Activated CD4-positive, alpha-beta memory T cell treated with anti-CD3 and anti-CD28 coated beads, Interleukin-2, amount 10 ng/mL, durations not matched to agents 7 days and 5 days (primary cell): Measurements from ENCODE around the gene SCOC. TPM values are rescaled to one million over a fixed set of nuclear protein-coding genes. Genes with fewer than 3 reads are reported as not detected.
A peak's percentile ranks its signal among the peaks of the same experiment; 100 is the strongest.

ENCODE experiments used
- CTCF ChIA-PET: fragments of 350-600 bp; sonication (Branson Sonifier 250); formaldehyde crosslinking; loops from one replicate; lab custom pipeline; 2021; ENCODE audit warnings: antibody characterized with exemption, inconsistent platforms; lab: Charles Lee
- POLR2A ChIA-PET: fragments of 350-600 bp; sonication (Branson Sonifier 250); formaldehyde crosslinking; loops from one replicate; lab custom pipeline; 2021; ENCODE audit warnings: antibody characterized with exemption; lab: Charles Lee
- DNase-seq: peaks from one replicate; pipeline ENCODE4 v3.0.0-alpha.2; 2020
- H3K27ac Mint-ChIP-seq: one replicate; pipeline ENCODE4 v1.8.0; 2021; ENCODE audit warnings: mild to moderate bottlenecking, mixed read lengths
- H3K27me3 Mint-ChIP-seq: one replicate; pipeline ENCODE4 v1.8.0; 2021; ENCODE audit warnings: mixed read lengths
- H3K36me3 Mint-ChIP-seq: one replicate; pipeline ENCODE4 v1.8.0; 2021; ENCODE audit warnings: low read depth, mixed read lengths
- H3K4me1 Mint-ChIP-seq: one replicate; pipeline ENCODE4 v1.8.0; 2021; ENCODE audit warnings: mixed read lengths
- H3K4me3 Mint-ChIP-seq: one replicate; pipeline ENCODE4 v1.8.0; 2021; ENCODE audit warnings: mild to moderate bottlenecking, mixed read lengths
- H3K9me3 Mint-ChIP-seq: one replicate; pipeline ENCODE4 v1.8.0; 2021; ENCODE audit warnings: mixed read lengths
- total RNA-seq, 2 experiments: library from RNA; stranded (reverse); gene quantifications; one replicate each; pipeline ENCODE4 v1.2.3, GENCODE V29; 2021

The SCOC gene
- total RNA-seq, 2 experiments from 2014 or later = 24.5 to 25.0 TPM

- H3K9me3 Mint-ChIP-seq = no peaks in the 10 kb centered on the region
- no peak overlapping the region for H3K27ac Mint-ChIP-seq
- POLR2A ChIA-PET = no interaction called here
- no peaks in the 10 kb centered on the region for H3K4me1 Mint-ChIP-seq
- DNase-seq = no peak
- H3K4me3 Mint-ChIP-seq = no peak overlapping the region
- H3K36me3 Mint-ChIP-seq = no peaks in the 10 kb centered on the region
- peaks cover 30% of the 10 kb centered on the region for H3K27me3 Mint-ChIP-seq
- CTCF ChIA-PET = interaction anchor here (0.9 kb wide), 1 partner anchor 14 kb away, joined by 3 read pairs; no protein-coding TSS in a partner anchor
Measured at GRCh38 chr4:140344621-140345020, 28.8 kb upstream of the SCOC start.

GRCh38 chr4:140346136-140346535 is 27.3 kb upstream of the SCOC start:
- H3K27me3 Mint-ChIP-seq = peaks cover 35% of the 10 kb centered on the region
- CTCF ChIA-PET = no interaction called here
- H3K36me3 Mint-ChIP-seq = no peaks in the 10 kb centered on the region
- H3K27ac Mint-ChIP-seq = no peak overlapping the region
- no peak overlapping the region for H3K4me3 Mint-ChIP-seq
- POLR2A ChIA-PET = no interaction called here
- DNase-seq = no peak
- H3K9me3 Mint-ChIP-seq = no peaks in the 10 kb centered on the region
- H3K4me1 Mint-ChIP-seq = no peaks in the 10 kb centered on the region

- Mint-ChIP-seq H3K27ac (no peak overlapping the region), H3K36me3 (no peaks in the 10 kb centered on the region), H3K4me3 (no peak overlapping the region), H3K4me1 (peaks cover 4% of the 10 kb centered on the region), H3K9me3 (no peaks in the 10 kb centered on the region), H3K27me3 (peaks cover 19% of the 10 kb centered on the region)
- no peak for DNase-seq
- POLR2A ChIA-PET = no interaction called here
- CTCF ChIA-PET = interaction anchor here (2.2 kb wide), 1 partner anchor 10 kb away, joined by 12 read pairs; no protein-coding TSS in a partner anchor
Measured at GRCh38 chr4:140349816-140350215, 23.6 kb upstream of the SCOC start.

- Mint-ChIP-seq H3K9me3 (no peaks in the 10 kb centered on the region), H3K4me3 (no peak overlapping the region), H3K27ac (no peak overlapping the region), H3K36me3 (no peaks in the 10 kb centered on the region), H3K4me1 (peaks cover 4% of the 10 kb centered on the region), H3K27me3 (peaks cover 18% of the 10 kb centered on the region)
- CTCF ChIA-PET = interaction anchor here (0.7 to 2.2 kb wide), 2 partner anchors 9 to 439 kb away, joined by 3 to 12 read pairs; no protein-coding TSS in a partner anchor
- DNase-seq = no peak
- POLR2A ChIA-PET = no interaction called here
Measured at GRCh38 chr4:140351093-140352075, 22.1 kb upstream of the SCOC start.

- Mint-ChIP-seq H3K27ac (no peak overlapping the region), H3K4me1 (peaks cover 4% of the 10 kb centered on the region), H3K27me3 (peaks cover 23% of the 10 kb centered on the region), H3K4me3 (no peak overlapping the region), H3K36me3 (no peaks in the 10 kb centered on the region), H3K9me3 (no peaks in the 10 kb centered on the region)
- POLR2A ChIA-PET = no interaction called here
- no peak for DNase-seq
- CTCF ChIA-PET = no interaction called here
Measured at GRCh38 chr4:140353786-140354185, 19.7 kb upstream of the SCOC start.

GRCh38 chr4:140355288-140355687 is 18.2 kb upstream of the SCOC start:
- H3K4me1 Mint-ChIP-seq = peaks cover 4% of the 10 kb centered on the region
- no peak for DNase-seq
- H3K27me3 Mint-ChIP-seq = peaks cover 15% of the 10 kb centered on the region
- H3K27ac Mint-ChIP-seq = no peak overlapping the region
- POLR2A ChIA-PET = no interaction called here
- H3K4me3 Mint-ChIP-seq = no peak overlapping the region
- CTCF ChIA-PET = no interaction called here
- H3K36me3 Mint-ChIP-seq = no peaks in the 10 kb centered on the region
- no peaks in the 10 kb centered on the region for H3K9me3 Mint-ChIP-seq

- CTCF ChIA-PET = interaction anchor here (2.8 to 7.1 kb wide), 2 partner anchors 17 to 26 kb away, joined by 19 to 74 read pairs; partner anchors contain the start of gene SCOC
- POLR2A ChIA-PET = no interaction called here
- no peak overlapping the region for H3K4me3 Mint-ChIP-seq
- no peak for DNase-seq
- peaks cover 4% of the 10 kb centered on the region for H3K4me1 Mint-ChIP-seq
- H3K36me3 Mint-ChIP-seq = no peaks in the 10 kb centered on the region
- H3K27me3 Mint-ChIP-seq = peaks cover 13% of the 10 kb centered on the region
- H3K9me3 Mint-ChIP-seq = no peaks in the 10 kb centered on the region
- no peak overlapping the region for H3K27ac Mint-ChIP-seq
Measured at GRCh38 chr4:140357868-140358267, 15.6 kb upstream of the SCOC start.

- POLR2A ChIA-PET = no interaction called here
- Mint-ChIP-seq H3K9me3 (no peaks in the 10 kb centered on the region), H3K36me3 (no peaks in the 10 kb centered on the region), H3K27ac (no peak overlapping the region), H3K27me3 (peaks cover 13% of the 10 kb centered on the region), H3K4me1 (peaks cover 4% of the 10 kb centered on the region), H3K4me3 (no peak overlapping the region)
- no peak for DNase-seq
- CTCF ChIA-PET = interaction anchor here (2.4 to 7.1 kb wide), 4 partner anchors 16 to 251 kb away, joined by 13 to 74 read pairs (median 24); partner anchors contain the start of gene SCOC
Measured at GRCh38 chr4:140358281-140358680, 15.2 kb upstream of the SCOC start.

GRCh38 chr4:140359562-140360427 is 13.7 kb upstream of the SCOC start:
- CTCF ChIA-PET = interaction anchor here (0.8 to 7.1 kb wide), 33 partner anchors 9 to 753 kb away, joined by 3 to 74 read pairs (median 4); partner anchors contain the start of genes ELMOD2 and SCOC
- Mint-ChIP-seq H3K27ac (no peak overlapping the region), H3K4me1 (no peaks in the 10 kb centered on the region), H3K9me3 (no peaks in the 10 kb centered on the region), H3K4me3 (no peak overlapping the region), H3K27me3 (peaks cover 11% of the 10 kb centered on the region), H3K36me3 (no peaks in the 10 kb centered on the region)
- peak; percentile 78 for DNase-seq
- POLR2A ChIA-PET = interaction anchor here (1.0 kb wide), 1 partner anchor 13 kb away, joined by 3 read pairs; no protein-coding TSS in a partner anchor

- POLR2A ChIA-PET = no interaction called here
- H3K9me3 Mint-ChIP-seq = no peaks in the 10 kb centered on the region
- no peaks in the 10 kb centered on the region for H3K4me1 Mint-ChIP-seq
- no peak overlapping the region for H3K27ac Mint-ChIP-seq
- H3K27me3 Mint-ChIP-seq = peaks cover 11% of the 10 kb centered on the region
- CTCF ChIA-PET = interaction anchor here (0.5 to 7.1 kb wide), 9 partner anchors 11 to 525 kb away, joined by 3 to 74 read pairs (median 7); partner anchors contain the start of genes CLGN and SCOC
- H3K4me3 Mint-ChIP-seq = no peak overlapping the region
- DNase-seq = no peak
- no peaks in the 10 kb centered on the region for H3K36me3 Mint-ChIP-seq
Measured at GRCh38 chr4:140361099-140361498, 12.3 kb upstream of the SCOC start.

GRCh38 chr4:140363051-140363450 is 10.4 kb upstream of the SCOC start:
- Mint-ChIP-seq H3K27me3 (no peaks in the 10 kb centered on the region), H3K4me3 (no peak overlapping the region), H3K4me1 (no peaks in the 10 kb centered on the region), H3K36me3 (no peaks in the 10 kb centered on the region), H3K9me3 (no peaks in the 10 kb centered on the region), H3K27ac (no peak overlapping the region)
- ChIA-PET CTCF (interaction anchor here (1.6 to 7.1 kb wide), 2 partner anchors 11 to 161 kb away, joined by 3 to 74 read pairs; partner anchors contain the start of genes ELMOD2 and SCOC), POLR2A (no interaction called here)
- no peak for DNase-seq

GRCh38 chr4:140363558-140363957 is 9.9 kb upstream of the SCOC start:
- H3K4me3 Mint-ChIP-seq = no peak overlapping the region
- no peaks in the 10 kb centered on the region for H3K27me3 Mint-ChIP-seq
- POLR2A ChIA-PET = no interaction called here
- no peaks in the 10 kb centered on the region for H3K9me3 Mint-ChIP-seq
- H3K4me1 Mint-ChIP-seq = no peaks in the 10 kb centered on the region
- no peak for DNase-seq
- no peak overlapping the region for H3K27ac Mint-ChIP-seq
- CTCF ChIA-PET = interaction anchor here (1.6 to 7.1 kb wide), 2 partner anchors 11 to 160 kb away, joined by 3 to 74 read pairs; partner anchors contain the start of genes ELMOD2 and SCOC
- no peaks in the 10 kb centered on the region for H3K36me3 Mint-ChIP-seq
